Measurements from ENCODE around the gene CD59. TPM values are rescaled to one million over a fixed set of nuclear protein-coding genes. Genes with fewer than 3 reads are reported as not detected.
"Not testable (repeated sequence)": the region's sequence is repeated elsewhere in the genome, so short reads cannot be mapped to it uniquely, and the experiment has no call there.

The CD59 gene
- total RNA-seq, 1 donor from 2014 or later: 546 TPM

GRCh38 chr11:33742249-33742851, 6.1 kb upstream of the CD59 start:
- DNase-seq (ENCODE audit: low spot score): no peak

DNA sequence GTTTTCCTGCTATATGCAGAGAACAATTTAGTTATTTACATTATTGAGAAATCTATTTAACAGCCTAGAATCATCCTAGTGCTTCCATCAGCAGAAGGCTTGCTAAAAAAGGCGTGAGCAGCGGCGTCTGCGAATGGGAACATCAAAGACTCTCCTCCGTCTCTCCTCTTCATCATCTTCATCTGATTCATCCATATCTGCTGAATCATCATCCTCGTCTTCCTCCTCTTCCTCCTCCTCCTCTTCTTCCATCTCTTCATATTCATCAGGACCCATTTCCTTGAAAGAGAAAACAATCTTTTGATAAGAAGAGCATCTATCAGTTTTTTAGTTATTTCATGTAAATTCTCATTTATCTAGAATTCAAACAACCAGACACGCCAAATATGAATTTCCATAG, 5.6 kb upstream of the CD59 start:
- no peak for DNase-seq (ENCODE audit: low spot score)

- DNase-seq (ENCODE audit: low spot score): no peak
Observed at GRCh38 chr11:33737362-33737821, 1.2 kb upstream of the CD59 start.

DNA sequence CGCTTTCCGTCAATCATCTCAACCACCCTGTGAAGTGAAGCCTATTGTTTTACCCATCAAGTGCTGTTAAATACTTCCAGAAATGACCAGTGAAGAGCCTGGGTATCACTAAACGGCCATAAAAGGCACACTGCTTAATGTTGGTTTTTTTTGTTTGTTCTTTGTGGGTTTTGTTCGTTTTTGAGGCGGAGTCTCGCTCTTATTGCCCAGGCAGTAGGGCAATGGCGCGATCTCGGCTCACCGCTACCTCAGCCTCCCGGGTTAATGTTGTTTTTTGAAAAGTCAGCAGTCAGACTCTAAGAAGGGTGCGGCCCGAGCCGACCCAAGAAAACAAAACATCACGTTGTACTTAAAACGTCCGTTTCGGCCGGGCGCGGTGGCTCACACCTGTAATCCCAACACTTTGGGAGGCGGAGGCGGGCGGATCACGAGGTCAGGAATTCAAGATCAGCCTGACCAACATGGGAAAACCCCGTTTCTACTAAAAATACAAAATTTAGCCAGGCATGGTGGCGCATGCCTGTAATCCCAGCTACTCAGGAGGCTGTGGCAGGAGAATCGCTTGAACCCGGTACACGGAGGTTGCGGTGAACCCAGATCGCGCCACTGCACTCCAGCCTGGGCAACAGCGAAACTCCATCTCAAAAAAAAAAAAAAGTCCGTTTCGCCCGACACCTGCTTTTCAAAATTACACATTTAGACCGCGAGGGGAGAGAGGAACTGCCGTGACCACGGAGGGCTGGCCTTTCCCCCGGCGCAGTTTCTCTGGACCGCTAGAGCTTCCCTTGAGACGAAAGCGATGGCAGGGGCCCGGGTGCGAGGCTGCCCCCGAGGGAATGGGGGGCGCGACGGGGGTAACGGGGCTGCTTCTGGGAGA, 714 bp downstream of the CD59 start:
- no peak for DNase-seq (ENCODE audit: low spot score)

DNA sequence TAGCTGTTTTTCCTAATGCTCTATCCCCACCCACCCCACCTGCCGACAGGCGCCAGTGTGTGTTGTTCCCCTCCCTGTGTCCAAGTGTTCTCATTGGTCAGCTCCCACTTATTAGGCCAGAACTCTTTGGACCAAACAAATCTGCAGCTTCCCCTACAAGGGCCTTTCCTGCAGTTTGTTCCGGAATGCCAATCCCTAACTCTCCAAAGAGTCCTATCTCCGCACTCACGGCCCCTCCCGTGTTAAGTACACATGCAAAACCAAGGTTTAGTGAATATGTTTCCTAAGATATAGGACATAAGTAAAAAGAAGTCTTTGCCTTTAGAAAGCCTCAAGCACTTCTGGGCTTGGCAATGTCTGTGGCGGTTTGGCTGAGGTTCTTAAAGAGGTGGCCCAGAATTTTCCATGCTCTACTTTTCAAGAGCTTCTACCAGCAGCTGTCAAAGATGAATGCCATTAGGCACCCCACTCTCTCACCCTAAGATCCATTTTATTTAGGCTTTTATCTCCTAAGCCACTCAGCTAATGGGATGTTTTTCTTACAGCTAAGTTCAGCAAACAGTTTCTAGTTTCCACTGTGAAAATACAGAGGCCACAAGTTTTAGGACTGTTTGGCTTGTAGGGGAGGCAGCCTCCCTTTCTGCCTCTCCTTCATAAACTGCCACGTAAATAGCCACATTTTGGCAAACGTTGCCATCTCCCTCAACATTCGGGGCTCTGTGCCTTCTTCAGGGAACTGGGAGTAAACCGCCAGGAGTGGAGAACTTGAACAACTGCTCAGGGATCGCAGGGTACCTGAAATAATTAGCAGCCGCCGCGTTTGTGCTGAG, 1.6 kb downstream of the CD59 start:
- no peak for DNase-seq (ENCODE audit: low spot score)

GRCh38 chr11:33733980-33734379, 2.2 kb downstream of the CD59 start:
- no peak for DNase-seq (ENCODE audit: low spot score)

- DNase-seq (ENCODE audit: low spot score): no peak
Observed at GRCh38 chr11:33731723-33732531, 4.3 kb downstream of the CD59 start.

DNA sequence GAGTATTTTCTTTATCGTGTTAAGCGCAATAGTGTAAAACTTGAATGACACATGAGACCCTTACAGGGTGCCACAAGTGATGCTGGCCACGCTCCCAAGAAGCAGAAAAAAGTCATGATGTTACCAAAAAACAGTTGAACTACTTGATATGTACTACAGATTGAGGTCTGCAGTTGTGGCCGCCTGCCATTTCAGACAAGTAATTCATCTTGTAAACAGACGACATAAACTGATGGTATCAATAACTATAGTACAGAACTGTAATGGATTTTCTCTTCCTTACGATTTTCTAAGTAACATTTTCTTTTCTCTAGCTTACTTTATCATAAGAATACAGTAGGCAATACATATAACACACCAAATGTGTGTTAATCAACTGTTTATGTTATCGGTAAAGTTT, 5.5 kb downstream of the CD59 start:
- no peak for DNase-seq (ENCODE audit: low spot score)

GRCh38 chr11:33729072-33729664, 7.1 kb downstream of the CD59 start:
- not testable (repeated sequence) for DNase-seq (ENCODE audit: low spot score)

DNA sequence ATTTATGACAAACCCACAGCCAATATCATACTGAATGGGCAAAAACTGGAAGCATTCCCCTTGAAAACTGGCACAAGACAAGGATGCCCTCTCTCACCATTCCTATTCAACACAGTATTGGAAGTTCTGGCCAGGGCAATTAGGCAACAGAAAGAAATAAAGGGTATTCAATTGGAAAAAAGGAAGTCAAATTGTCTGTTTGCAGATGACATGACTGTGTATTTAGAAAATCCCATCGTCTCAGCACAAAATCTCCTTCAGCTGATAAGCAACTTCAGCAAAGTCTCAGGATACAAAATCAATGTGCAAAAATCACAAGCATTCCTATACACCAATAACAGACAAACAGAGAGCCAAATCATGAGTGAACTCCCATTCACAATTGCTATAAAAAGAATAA, 8.7 kb downstream of the CD59 start:
- DNase-seq (ENCODE audit: low spot score): not testable (repeated sequence)

- DNase-seq (ENCODE audit: low spot score): no peak
Observed at GRCh38 chr11:33725496-33725895, 10.7 kb downstream of the CD59 start.

GRCh38 chr11:33724644-33725035, 11.6 kb downstream of the CD59 start:
- DNase-seq (ENCODE audit: low spot score): no peak

GRCh38 chr11:33723238-33723881, 12.9 kb downstream of the CD59 start:
- no peak for DNase-seq (ENCODE audit: low spot score)

DNA sequence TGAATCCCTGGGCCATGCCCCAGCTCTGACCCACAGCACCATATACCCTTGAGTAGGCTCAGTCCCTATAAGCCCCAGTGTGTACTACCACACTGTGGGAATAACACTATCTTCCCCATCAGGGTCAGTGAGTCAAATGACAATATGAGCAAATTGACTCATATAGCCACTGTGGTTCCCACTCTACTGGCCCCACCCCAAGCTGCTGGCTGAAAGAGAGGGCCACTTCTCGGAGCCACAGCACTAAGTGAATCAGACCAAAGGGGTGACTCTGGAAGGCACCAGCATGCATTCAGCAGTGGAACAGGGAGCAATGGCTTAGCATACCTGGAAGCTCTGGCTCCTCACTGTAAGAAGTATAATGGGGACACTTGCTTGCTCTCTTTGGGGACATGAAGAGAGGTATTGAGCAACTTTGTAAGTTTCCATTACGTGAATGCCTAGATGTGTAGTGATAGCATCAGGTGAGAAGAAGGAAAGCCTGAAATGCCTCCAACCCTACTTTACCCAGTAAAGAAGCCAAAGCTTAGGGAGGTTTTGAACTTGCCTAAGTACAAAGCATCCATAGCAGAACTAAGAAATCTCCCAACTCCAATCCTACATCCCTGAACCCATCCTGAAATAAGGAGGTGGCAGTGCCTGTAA, 13.5 kb downstream of the CD59 start:
- no peak for DNase-seq (ENCODE audit: low spot score)

DNA sequence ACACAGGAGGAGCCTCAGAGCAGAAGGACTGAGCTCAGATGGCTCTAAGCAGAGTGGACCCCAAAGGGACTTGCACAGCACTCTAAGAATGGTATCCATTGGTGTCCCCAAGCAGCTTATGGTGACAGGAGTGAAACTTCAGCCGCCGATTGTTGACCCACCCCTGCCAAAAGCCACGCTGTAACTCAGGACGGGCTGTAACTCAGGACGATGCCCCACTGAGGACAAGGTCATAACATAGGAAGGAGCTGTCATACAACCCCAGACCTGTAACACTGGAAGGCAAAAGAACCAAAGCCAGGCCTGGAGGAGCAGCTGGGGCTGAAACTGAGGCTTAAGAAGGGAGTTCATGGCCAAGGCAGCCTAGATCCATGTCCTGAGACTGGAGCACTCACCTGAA, 14.2 kb downstream of the CD59 start:
- DNase-seq (ENCODE audit: low spot score): no peak

- DNase-seq (ENCODE audit: low spot score): no peak
Observed at GRCh38 chr11:33721426-33721825, 14.8 kb downstream of the CD59 start.

GRCh38 chr11:33719587-33719986, 16.6 kb downstream of the CD59 start:
- no peak for DNase-seq (ENCODE audit: low spot score)

DNA sequence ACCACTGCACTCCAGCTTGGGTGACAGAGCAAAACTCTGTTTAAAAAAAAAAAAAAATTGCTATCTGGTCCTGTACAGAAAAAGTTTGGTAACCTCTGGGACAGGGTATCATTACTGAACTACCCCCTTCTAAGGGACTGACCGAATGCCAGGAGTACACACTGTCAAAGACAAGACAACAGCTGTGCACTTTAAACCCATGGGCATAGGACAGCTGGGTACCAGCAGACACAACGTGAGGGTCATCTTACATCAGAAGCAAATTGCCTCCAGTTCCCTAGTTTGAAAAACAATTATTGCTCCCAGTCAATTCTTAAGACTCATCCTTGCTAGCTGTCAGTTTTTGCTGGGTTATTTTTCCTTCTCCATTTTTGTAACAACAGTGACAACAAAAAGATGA, 17.8 kb downstream of the CD59 start:
- DNase-seq (ENCODE audit: low spot score): no peak

DNA sequence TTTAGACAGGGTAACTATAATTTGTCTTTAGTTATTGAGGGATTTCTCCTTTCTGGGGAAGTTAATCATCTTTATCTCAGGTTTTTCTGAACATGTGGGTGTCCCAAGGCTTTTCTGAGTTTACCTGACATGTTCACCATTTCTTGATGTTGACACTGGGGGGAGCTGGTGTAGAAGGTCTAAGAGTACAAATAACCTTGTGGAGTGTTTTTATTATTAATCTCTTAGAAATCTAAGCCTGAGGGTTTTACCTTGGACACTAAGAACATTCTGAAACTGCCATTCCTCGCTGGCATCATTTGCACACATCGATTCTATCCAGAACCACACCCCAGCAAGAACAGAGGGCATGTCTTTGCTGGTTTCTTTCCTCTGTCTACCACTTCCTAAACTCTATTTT, 20.0 kb downstream of the CD59 start:
- no peak for DNase-seq (ENCODE audit: low spot score)

DNA sequence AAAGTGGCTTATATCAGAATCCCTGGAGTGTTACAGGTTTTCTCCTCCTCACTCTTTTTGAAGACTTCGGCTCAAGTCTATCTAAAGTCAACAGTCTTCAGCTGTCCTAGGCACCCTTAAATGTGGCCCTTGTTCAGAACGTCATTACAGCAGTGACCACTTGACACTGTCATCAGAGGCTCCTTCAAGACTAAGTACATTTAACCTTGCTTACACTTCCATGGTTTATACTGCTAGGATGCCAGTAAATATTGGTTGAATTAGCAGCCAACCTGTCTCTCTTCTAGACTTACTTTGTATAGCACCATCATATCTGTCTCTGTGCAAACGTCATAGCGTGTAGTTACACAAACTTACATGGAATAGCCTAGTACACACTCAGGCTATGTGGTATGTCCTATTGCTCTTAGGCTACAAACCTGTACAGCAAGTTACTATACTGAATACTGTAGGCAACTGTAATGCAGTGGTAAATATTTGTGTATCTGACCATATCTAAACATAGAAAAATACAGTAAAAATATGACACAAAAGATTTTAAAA, 22.3 kb downstream of the CD59 start:
- DNase-seq (ENCODE audit: low spot score): no peak

Data from ureter (tissue), 1 donor.